Measurements from ENCODE around the gene SHH.
A peak's percentile ranks its signal among the peaks of the same experiment; 100 is the strongest.

The SHH gene

GRCh38 chr7:155807789-155808548 lies 4.3 kb downstream of the SHH start:
- FAIRE-seq (no peak), DNase-seq (ENCODE audit: insufficient read length, low spot score) (no peak)

GRCh38 chr7:155807065-155807671 lies 5.1 kb downstream of the SHH start:
- DNase-seq (ENCODE audit: insufficient read length, low spot score) (no peak), FAIRE-seq (no peak)

- DNase-seq (ENCODE audit: insufficient read length, low spot score) (no peak), FAIRE-seq (no peak)
Observed at GRCh38 chr7:155806096-155806871, 6.0 kb downstream of the SHH start.

GRCh38 chr7:155805826-155806095 lies 6.5 kb downstream of the SHH start:
- no peak for FAIRE-seq
- no peak for DNase-seq (ENCODE audit: insufficient read length, low spot score)

- FAIRE-seq (no peak), DNase-seq (ENCODE audit: insufficient read length, low spot score) (peak; percentile 62)
Observed at GRCh38 chr7:155804897-155805825, 7.1 kb downstream of the SHH start.

GRCh38 chr7:155804431-155804831 lies 7.8 kb downstream of the SHH start:
- no peak for DNase-seq (ENCODE audit: insufficient read length, low spot score)
- no peak for FAIRE-seq

- FAIRE-seq = no peak
- no peak for DNase-seq (ENCODE audit: insufficient read length, low spot score)
Observed at GRCh38 chr7:155803418-155804376, 8.6 kb downstream of the SHH start.

GRCh38 chr7:155802906-155803417 lies 9.3 kb downstream of the SHH start:
- FAIRE-seq (no peak), DNase-seq (ENCODE audit: insufficient read length, low spot score) (no peak)

GRCh38 chr7:155802291-155802690 lies 10.0 kb downstream of the SHH start:
- no peak for DNase-seq (ENCODE audit: insufficient read length, low spot score)
- no peak for FAIRE-seq

- FAIRE-seq = no peak
- DNase-seq (ENCODE audit: insufficient read length, low spot score) = no peak
Observed at GRCh38 chr7:155800741-155801267, 11.5 kb downstream of the SHH start.

GRCh38 chr7:155800301-155800700 lies 12.0 kb downstream of the SHH start:
- DNase-seq (ENCODE audit: insufficient read length, low spot score) = no peak
- no peak for FAIRE-seq

GRCh38 chr7:155799514-155799913 lies 12.7 kb downstream of the SHH start:
- FAIRE-seq (no peak), DNase-seq (ENCODE audit: insufficient read length, low spot score) (no peak)

- DNase-seq (ENCODE audit: insufficient read length, low spot score) = no peak
- FAIRE-seq = no peak
Observed at GRCh38 chr7:155798673-155799439, 13.4 kb downstream of the SHH start.

GRCh38 chr7:155797262-155798250 lies 14.7 kb downstream of the SHH start:
- no peak for FAIRE-seq
- DNase-seq (ENCODE audit: insufficient read length, low spot score) = no peak

GRCh38 chr7:155796381-155797261 lies 15.6 kb downstream of the SHH start:
- DNase-seq (ENCODE audit: insufficient read length, low spot score) = peak; percentile 53
- no peak for FAIRE-seq

GRCh38 chr7:155795951-155796350 lies 16.3 kb downstream of the SHH start:
- no peak for DNase-seq (ENCODE audit: insufficient read length, low spot score)
- no peak for FAIRE-seq

All from HTR-8/SVneo (cell line).